Measurements from ENCODE around the gene HOXA2.
A peak's percentile ranks its signal among the peaks of the same experiment; 100 is the strongest.

The HOXA2 gene

DNA sequence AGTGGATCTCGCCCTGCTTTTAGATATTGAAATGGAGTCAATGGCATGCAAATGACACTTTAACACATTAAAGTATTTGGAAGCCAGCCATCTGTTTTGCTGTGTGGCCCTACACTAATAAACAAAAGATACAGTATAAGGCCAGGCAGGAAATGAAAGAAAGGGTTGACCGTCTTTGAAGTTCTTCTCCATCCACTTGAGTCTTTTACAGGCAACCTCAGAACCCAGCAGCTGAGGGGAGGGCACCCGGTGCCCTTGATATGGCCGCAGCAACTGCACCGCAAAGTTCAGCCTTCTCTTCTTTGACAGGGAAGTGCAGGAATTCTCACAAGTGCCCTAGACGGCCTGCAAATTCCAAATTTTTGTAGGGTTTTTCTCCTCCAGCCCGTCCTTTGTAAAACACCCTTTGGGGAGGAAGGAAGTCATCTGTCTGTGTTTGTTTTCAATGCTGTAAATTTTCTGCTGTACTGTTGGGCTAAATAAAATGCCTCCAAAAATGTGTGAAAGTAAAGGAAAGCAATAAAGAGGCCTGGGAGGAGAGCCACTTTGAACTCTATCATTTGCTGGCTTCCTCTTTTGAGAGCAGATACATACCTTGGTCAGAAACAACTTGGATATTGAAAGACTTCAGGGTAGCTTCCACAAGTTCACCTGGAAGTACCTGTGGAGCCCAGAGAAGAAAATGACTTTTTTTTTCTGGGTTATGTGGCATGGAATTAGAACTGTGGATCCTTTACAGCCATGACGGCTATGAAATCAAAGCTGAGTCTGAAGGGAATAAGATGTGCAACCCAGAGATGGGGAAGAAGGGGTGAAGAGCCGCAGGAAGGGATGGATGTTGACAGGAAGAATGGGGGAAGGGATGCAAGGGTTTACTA is 10.3 kb downstream of the HOXA2 start:
- Mint-ChIP-seq H3K27ac (no peak overlapping the region), H3K4me1 (peaks cover 26% of the 10 kb centered on the region), H3K9me3 (no peaks in the 10 kb centered on the region), H3K4me3 (no peak overlapping the region), H3K27me3 (peaks cover 92% of the 10 kb centered on the region)
- DNase-seq (no peak), ATAC-seq (no peak)

DNA sequence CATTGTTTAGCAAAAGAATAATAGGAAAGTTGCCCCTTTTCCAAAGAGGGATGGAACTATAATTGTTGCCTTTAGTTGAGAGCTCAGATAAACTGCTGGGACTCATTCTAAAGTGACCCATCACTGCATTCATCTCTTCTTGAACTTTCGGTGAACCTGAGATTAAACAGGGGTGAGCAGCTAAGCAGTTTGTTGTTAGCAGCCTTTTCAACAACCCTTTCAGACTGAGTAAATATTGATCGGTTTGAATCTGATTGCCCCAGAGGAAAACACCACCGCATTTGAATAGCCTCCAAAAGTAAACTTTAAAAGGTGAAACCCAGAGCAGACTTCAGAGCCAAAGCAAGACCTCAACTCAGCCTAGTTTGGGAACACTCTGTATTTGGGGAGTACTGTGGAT is 11.4 kb downstream of the HOXA2 start:
- ATAC-seq: no peak
- H3K27me3 Mint-ChIP-seq: peaks cover 93% of the 10 kb centered on the region
- H3K27ac Mint-ChIP-seq: no peak overlapping the region
- H3K4me3 Mint-ChIP-seq: no peak overlapping the region
- peaks cover 23% of the 10 kb centered on the region for H3K4me1 Mint-ChIP-seq
- no peaks in the 10 kb centered on the region for H3K9me3 Mint-ChIP-seq
- DNase-seq: no peak

DNA sequence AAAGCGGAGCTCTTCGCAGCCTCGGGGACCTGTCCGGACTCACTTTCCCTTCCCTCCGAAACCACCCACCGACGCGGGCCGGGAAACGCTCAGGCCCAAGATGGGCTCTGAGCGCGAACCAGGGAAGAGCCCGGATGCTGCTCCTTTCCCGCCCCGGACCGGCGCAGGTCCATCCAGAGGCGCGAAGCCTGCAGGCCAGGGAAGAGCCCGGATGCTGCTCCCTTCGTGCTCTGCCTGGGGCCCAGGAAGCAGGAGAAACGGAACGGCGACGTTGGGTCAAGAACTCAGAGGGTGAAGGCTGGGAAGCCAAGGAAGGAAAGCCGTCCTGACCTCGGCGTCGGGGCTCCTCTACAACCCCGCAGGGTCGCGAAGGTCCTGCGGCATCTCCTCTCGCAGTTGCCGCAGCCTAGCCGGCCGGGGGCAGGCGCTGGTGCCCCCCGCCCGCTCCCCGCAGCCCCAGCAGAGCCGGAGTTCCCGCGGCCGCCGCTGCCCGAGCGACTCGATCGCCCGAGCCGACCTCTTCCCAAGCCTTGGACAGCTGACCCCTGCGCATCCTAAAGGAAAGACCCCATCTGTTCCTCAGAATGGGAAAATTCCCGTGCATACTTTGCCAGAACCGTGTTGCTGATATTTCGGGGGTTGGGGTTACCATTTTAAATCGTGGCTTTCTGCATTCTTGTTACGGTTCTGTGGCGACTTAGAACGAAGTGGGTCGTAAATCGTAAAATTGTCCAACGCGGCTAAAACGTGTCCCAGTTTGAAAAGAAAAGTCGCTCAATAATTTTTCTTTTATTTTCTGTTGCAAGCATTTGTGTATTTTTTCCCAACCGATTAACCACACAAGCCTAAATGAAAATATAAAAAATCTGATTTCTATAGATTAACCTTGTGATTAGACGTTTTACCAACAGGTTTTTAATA is 14.2 kb downstream of the HOXA2 start:
- DNase-seq: no peak
- H3K9me3 Mint-ChIP-seq: no peaks in the 10 kb centered on the region
- peak overlapping the region in 1 of 2 donors; percentile 68 for H3K4me3 Mint-ChIP-seq

DNA sequence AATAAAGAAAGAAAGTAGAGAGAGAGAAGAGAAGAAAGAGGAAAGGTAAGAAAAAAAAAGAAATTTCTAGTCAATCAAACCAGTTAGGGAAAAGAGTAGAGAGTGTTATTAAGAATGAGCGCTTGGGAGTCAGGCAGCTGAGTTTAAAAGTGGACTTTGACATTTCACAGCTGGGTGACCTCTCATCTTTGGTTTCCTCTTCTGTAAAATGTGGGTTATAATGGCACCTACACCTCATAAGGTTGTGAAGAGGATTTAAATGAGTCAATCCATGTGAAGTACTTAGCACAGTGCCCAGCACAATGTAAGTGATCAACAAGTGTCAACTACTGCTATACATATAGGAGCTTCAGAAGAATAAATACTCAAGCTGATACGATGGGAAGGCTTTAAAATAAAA is 18.8 kb downstream of the HOXA2 start:
- no peak for ATAC-seq
- no peaks in the 10 kb centered on the region for H3K9me3 Mint-ChIP-seq
- H3K27ac Mint-ChIP-seq: no peak overlapping the region
- no peak overlapping the region for H3K4me3 Mint-ChIP-seq
- peaks cover 16% of the 10 kb centered on the region for H3K4me1 Mint-ChIP-seq
- H3K27me3 Mint-ChIP-seq: peaks cover 27% of the 10 kb centered on the region
- no peak for DNase-seq

More for the DNA sequence above, 14.2 kb downstream of the HOXA2 start:
- ATAC-seq: no peak
- Mint-ChIP-seq H3K4me1 (peaks cover 11% of the 10 kb centered on the region), H3K27me3 (peaks cover 65% of the 10 kb centered on the region), H3K27ac (peak overlapping the region in 1 of 2 donors; percentile 59)

DNA sequence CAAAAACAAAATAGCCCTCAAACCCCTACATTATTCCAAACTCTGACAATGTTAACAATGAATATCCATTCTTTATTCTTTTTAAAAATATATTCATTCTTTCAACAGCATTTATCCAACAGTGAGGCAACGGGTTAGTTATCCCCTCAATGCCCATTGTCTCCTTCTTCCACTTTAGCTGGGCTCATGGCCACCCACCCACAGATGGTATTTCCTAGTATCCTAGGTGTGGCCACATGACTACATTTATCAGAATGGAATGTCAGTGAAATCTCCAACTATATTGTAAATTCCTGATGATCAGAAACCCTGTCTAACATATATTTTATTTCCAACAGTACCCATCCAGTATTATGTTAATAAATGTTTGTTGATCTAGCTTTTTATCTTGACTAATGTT is 20.3 kb downstream of the HOXA2 start:
- no peak overlapping the region for H3K27ac Mint-ChIP-seq
- no peak overlapping the region for H3K4me3 Mint-ChIP-seq
- no peak for ATAC-seq
- no peak for DNase-seq
- peaks cover 12% of the 10 kb centered on the region for H3K27me3 Mint-ChIP-seq
- H3K4me1 Mint-ChIP-seq: peaks cover 7% of the 10 kb centered on the region
- H3K9me3 Mint-ChIP-seq: no peaks in the 10 kb centered on the region

DNA sequence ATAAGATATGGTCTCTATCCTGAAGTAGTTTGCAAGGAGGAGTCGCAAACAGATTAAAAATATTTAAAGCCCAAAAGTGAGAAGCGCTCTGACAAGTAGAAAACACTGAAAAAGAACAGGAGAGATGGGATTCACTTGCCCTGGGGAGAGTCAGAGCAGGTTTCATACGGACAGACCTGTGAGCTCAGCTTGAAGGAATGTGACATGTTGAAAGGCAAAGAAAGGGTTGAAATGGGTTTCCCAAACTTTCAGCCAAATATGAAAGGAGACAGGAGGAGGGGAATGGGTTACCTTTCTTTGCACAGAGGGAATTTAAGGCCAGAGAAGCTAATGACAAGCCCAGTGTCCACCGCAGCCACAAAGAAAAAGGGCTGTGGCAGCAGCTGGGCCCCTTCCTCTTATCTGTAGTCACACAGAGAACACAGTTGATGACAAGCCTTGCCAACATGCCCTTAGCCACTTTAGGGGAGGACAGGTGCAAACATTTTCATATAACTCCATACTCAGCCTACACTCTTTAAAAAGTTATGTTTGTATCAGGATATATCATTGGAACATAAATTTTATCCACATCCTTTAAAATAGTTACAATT is 21.5 kb downstream of the HOXA2 start:
- Mint-ChIP-seq H3K27me3 (peaks cover 8% of the 10 kb centered on the region), H3K27ac (no peak overlapping the region), H3K4me1 (peaks cover 7% of the 10 kb centered on the region), H3K9me3 (no peaks in the 10 kb centered on the region), H3K4me3 (no peak overlapping the region)
- no peak for ATAC-seq
- no peak for DNase-seq

DNA sequence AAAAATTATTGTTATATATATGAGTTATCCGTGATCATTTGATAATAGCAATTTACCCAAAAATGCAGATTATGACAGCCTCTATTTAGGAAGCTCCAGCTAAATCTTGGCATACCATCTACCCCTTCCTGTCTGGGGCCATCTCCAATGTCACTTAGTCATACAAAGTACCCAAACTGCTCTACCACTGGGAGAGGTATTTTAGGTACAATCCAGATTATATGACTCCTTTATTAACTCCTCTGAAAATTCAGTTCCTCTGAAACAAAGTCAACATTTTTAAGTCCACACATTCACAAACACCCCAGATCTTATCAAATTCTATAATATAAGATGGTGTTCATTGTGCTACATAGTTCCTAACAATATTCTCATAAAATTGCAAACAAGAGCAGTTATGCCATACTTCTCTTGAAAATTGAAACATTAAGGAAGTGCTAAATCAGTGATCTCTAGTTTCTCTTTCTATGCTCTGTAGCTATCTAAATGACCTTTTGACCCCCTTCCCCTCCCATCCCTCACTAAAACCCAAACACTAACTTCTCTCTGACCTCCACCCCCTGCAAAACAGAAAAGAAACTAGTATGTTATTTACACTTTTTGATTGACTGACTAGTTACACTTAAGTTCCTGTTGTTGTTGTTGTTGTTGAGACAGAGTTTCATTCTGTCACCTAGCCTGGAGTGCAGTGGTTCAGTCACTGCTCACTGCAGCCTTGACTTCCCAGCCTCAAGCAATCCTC is 23.1 kb downstream of the HOXA2 start:
- ATAC-seq (no peak), DNase-seq (no peak)
- Mint-ChIP-seq H3K27ac (no peak overlapping the region), H3K4me1 (peaks cover 7% of the 10 kb centered on the region), H3K4me3 (no peak overlapping the region), H3K27me3 (peaks cover 8% of the 10 kb centered on the region), H3K9me3 (no peaks in the 10 kb centered on the region)

DNA sequence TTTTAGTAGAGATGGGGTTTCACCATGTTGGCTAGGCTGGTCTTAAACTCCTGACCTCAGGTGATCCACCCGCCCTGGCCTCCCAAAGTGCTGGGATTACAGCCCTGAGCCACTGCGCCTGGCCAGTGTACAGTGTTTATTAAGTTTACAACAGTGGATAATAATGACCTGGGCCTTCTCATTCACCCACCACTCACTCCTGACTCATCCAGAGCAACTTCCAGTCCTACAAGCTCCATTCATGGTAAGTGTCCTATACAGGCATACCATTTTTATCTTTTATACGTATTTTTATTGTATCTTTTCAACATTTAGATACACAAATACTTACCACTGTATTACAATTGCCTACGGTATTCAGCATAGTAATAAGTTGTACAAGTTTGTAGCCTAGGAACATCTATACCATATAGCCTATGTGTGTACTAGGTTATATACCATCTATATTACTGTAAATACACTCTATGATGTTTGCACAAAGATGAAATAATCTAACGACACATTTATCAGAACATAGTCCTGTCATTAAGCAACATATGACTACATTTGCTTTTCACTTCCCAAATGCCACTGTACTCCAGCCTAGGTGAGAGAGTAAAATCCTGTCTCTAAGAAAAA is 23.8 kb downstream of the HOXA2 start:
- H3K9me3 Mint-ChIP-seq: no peaks in the 10 kb centered on the region
- no peak for DNase-seq
- H3K4me3 Mint-ChIP-seq: no peak overlapping the region
- H3K27me3 Mint-ChIP-seq: peaks cover 8% of the 10 kb centered on the region
- no peak overlapping the region for H3K27ac Mint-ChIP-seq
- peaks cover 7% of the 10 kb centered on the region for H3K4me1 Mint-ChIP-seq
- ATAC-seq: no peak

DNA sequence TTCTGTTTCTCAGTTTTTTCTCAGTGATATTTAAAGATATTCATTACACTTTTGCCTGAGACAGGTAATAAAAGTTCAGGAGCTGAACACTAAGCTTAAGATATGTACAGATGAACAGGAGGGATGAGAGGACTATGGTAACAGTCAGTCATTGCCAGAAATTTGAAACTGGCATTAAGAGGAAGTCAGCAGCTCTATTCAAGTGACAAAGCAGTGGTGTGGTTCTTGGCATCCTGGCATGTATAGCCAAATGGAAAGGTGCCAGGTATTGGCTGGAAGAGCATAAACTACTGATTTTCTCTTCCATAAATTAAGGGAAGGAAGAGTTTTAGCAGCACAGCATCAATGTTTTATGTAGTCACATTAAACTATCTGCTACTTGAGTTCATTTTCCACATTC is 29.4 kb downstream of the HOXA2 start:
- no peak for DNase-seq
- no peak overlapping the region for H3K4me3 Mint-ChIP-seq
- no peaks in the 10 kb centered on the region for H3K27me3 Mint-ChIP-seq

DNA sequence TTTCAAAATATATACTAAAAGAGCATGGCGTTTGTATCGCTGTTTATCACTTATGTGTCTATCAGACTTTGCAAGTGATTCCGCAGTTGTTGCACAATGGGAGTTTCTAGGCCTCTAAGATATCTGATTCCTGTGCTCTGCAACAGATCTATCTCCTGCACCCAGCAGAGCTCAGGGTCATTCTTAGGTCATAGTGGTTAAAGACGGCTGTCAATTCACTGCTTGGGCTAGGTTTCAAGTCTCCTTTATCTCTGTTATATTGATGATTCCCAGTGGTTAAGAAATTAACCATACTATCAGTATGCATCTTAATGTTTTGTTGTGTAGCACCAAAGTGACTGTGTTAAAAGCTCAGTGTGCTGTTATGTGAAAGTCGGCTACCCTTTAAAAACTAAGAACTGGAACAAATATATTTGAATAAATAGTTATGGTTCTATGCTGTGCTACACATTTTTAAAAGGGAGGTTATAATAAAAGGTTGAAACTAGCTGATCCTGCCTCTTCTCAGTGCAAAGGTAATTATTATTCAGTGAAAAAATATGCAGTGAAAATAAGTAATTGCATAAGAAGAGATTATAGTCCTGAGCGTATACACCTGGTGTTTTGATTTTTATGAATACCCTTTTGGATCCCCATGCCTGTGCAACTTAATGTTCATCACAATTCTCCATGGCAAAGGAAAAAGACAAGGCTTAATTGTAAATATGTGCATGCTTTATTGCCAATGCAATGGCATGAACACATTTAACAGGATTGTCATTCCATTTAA is 30.7 kb downstream of the HOXA2 start:
- peaks cover 3% of the 10 kb centered on the region for H3K4me1 Mint-ChIP-seq
- H3K4me3 Mint-ChIP-seq: no peak overlapping the region
- DNase-seq (no peak), ATAC-seq (no peak)
- no peak overlapping the region for H3K27ac Mint-ChIP-seq
- H3K9me3 Mint-ChIP-seq: no peaks in the 10 kb centered on the region
- no peaks in the 10 kb centered on the region for H3K27me3 Mint-ChIP-seq

More for the DNA sequence above, 29.4 kb downstream of the HOXA2 start:
- Mint-ChIP-seq H3K9me3 (no peaks in the 10 kb centered on the region), H3K4me1 (no peaks in the 10 kb centered on the region), H3K27ac (no peak overlapping the region)
- ATAC-seq: no peak

DNA sequence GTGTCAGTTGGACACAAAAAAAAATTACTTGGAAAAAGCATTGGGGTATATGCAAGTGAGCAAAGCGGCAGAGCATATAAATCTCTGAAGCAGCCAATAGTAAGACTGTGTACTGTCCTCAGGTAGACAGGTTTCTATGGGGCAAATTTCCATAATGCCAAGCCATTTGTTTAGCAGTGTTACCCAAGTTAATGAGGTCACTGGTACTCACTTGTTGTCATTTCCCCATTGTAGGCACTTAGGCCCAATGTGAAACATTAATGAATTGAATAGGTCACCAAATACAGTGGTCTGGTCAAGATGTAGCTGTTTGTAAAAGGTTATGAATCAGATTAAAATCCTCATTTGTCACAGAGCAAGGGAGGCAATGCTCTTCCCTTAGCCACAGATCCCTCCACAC is 34.2 kb downstream of the HOXA2 start:
- ATAC-seq (no peak), DNase-seq (no peak)
- H3K27me3 Mint-ChIP-seq: no peaks in the 10 kb centered on the region
- no peaks in the 10 kb centered on the region for H3K9me3 Mint-ChIP-seq
- H3K4me3 Mint-ChIP-seq: no peak overlapping the region
- no peak overlapping the region for H3K27ac Mint-ChIP-seq
- H3K4me1 Mint-ChIP-seq: peaks cover 6% of the 10 kb centered on the region

DNA sequence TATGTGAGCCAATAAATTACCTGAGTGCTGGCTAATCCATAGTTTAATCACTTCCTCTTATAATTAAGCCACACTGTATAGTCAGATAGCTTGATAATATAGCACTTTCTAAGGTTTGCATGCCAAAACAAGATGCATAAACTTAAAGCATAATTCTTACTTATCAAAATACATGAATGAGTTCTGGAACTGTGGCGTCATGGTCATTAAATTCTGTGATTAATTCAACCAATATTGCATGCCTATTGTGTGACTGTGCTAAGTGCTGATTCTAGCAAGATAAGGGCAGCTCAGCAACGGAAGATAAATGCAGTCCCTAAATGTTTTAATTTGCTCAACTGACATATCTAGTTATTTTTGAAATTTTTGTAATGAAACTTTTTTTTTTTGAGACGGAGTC is 36.3 kb downstream of the HOXA2 start:
- Mint-ChIP-seq H3K4me3 (no peak overlapping the region), H3K9me3 (no peaks in the 10 kb centered on the region), H3K27me3 (no peaks in the 10 kb centered on the region), H3K27ac (no peak overlapping the region), H3K4me1 (peaks cover 6% of the 10 kb centered on the region)
- no peak for ATAC-seq
- no peak for DNase-seq

DNA sequence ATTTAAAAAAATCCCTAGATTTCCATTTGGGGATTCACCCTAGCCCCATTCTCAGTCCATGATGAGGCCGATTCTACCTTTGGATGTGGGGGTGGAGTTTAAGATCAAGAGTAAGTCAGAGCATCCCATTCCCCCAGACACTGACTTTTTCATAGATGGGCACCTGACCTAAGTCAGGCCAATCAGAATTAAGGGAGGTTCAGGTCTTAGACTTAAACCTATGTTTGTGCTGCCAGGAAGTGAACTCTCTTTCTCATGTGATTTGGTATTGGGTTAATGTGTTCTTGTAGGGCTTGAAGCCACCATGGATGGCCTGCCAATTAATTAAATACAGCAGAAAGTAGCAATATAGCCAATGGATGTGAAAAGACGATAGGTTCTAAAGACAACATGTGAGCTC is 36.8 kb downstream of the HOXA2 start:
- no peak overlapping the region for H3K27ac Mint-ChIP-seq
- ATAC-seq: no peak

DNA sequence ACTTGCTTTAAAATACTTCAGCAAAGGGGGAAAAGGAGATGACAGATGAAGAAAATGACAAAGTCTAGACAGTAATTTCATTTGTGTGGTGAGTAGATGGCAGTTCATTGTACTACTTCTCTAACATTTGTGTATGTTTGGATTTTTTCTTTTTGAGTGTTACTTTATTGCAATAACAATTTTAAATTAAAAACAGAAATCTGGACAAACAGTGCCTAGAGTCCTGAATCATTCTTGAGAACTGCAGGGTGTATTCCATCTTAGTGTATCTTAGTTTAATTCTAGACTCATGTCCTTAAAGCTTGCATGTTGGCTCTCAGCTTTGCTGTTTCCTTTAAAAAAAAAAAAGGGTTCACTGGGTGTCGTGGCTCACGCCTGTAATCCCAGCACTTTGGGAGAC is 37.8 kb downstream of the HOXA2 start:
- Mint-ChIP-seq H3K4me1 (peaks cover 6% of the 10 kb centered on the region), H3K27me3 (peaks cover 10% of the 10 kb centered on the region), H3K9me3 (no peaks in the 10 kb centered on the region), H3K4me3 (no peak overlapping the region), H3K27ac (peak overlapping the region in 1 of 2 donors; percentile 59)
- ATAC-seq (no peak), DNase-seq (no peak)

More for the DNA sequence above, 36.8 kb downstream of the HOXA2 start:
- DNase-seq: no peak
- Mint-ChIP-seq H3K4me1 (peaks cover 6% of the 10 kb centered on the region), H3K27me3 (peaks cover 3% of the 10 kb centered on the region), H3K9me3 (no peaks in the 10 kb centered on the region), H3K4me3 (no peak overlapping the region)

Measured in stimulated activated naive CD8-positive, alpha-beta T cell treated with anti-CD3 and anti-CD28 coated beads, Interleukin-15, amount 100 ng/mL, for 72 hours (primary cell).